DOHH2 (cell line): ENCODE measurements around the gene MUC7.

Source experiments
- CTCF ChIP-seq: fragments of 200-600 bp; sonication (generic); IDR thresholded peaks from one replicate; pipeline ENCODE4 v1.5.1; 2014; ENCODE audit warnings: antibody characterized with exemption, mild to moderate bottlenecking, low read depth, low read length; ENCODE audit not compliant: poor library complexity, severe bottlenecking
- EZH2phosphoT487 ChIP-seq: fragments of 200-600 bp; sonication (generic); IDR thresholded peaks from 2 replicates; pipeline ENCODE4 v1.6.1; 2017; ENCODE audit warnings: borderline replicate concordance, mild to moderate bottlenecking, antibody characterized with exemption, low read length, moderate library complexity, mixed read lengths

- TF ChIP-seq CTCF (no peak), EZH2phosphoT487 (no peak)
Measured at GRCh38 chr4:70471897-70472296, at the start of gene MUC7.
